Cardiac fibroblast (primary cell): ENCODE measurements around the gene POU1F1.
A peak's percentile ranks its signal among the peaks of the same experiment; 100 is the strongest.

Experiments
- DNase-seq, 2 donors: peaks; one replicate each; pipeline versions ENCODE4 v3.0.0 to v3.0.0-alpha.2; 2010; ENCODE audit warnings: low read depth in 2 of 2
- H3K4me3 ChIP-seq, 2 donors: replicated peaks in 1 of 2; 1 replicate in 1 of 2; 2 replicates in 1 of 2; pipeline ENCODE4 v1.5.1; 2011; ENCODE audit warnings: low read depth in 2 of 2, low read length in 2 of 2, mild to moderate bottlenecking in 2 of 2, moderate library complexity in 1 of 2
- TF ChIP-seq, protein P1 (sequence below): IDR thresholded peaks from one replicate; pipeline ENCODE4 v1.5.1; 2011; ENCODE audit warnings: low read depth, mild to moderate bottlenecking, low read length, inconsistent platforms

Gene POU1F1

GRCh38 chr3:87225659-87226058 is 50.7 kb downstream of the POU1F1 start:
- TF ChIP-seq, protein P1, sequence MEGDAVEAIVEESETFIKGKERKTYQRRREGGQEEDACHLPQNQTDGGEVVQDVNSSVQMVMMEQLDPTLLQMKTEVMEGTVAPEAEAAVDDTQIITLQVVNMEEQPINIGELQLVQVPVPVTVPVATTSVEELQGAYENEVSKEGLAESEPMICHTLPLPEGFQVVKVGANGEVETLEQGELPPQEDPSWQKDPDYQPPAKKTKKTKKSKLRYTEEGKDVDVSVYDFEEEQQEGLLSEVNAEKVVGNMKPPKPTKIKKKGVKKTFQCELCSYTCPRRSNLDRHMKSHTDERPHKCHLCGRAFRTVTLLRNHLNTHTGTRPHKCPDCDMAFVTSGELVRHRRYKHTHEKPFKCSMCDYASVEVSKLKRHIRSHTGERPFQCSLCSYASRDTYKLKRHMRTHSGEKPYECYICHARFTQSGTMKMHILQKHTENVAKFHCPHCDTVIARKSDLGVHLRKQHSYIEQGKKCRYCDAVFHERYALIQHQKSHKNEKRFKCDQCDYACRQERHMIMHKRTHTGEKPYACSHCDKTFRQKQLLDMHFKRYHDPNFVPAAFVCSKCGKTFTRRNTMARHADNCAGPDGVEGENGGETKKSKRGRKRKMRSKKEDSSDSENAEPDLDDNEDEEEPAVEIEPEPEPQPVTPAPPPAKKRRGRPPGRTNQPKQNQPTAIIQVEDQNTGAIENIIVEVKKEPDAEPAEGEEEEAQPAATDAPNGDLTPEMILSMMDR = no peak
- peak in 1 of 2 donors; percentile 11 for DNase-seq
- H3K4me3 ChIP-seq = no peak overlapping the region

- no peak overlapping the region for H3K4me3 ChIP-seq
- peak; percentile 13 to 21 for DNase-seq
- TF ChIP-seq, protein P1 = no peak
These were observed 56.8 kb downstream of the POU1F1 start for GRCh38 chr3:87219611-87220010.

DNA sequence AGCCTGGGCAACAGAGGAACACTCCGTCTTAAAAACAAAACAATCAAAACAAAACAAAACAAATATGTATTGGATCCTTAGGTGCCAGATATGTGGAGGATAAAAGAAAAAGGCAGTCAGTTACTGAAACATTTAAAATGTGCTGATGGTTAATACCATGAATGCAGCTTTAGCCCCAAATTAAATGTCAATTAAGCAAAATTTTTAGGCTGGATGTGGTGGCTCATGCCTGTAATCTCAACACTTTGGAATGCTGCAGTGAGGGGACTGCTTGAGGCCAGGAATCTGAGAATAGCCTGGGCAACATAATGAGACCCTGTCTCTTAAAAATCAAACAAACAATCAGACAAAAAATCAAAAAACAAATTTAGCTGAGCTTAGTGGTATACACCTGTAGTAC is 57.8 kb downstream of the POU1F1 start:
- TF ChIP-seq, protein P1 = no peak
- H3K4me3 ChIP-seq = no peak overlapping the region
- no peak for DNase-seq
